Measurements from ENCODE around the gene HAS3.
"Not testable (repeated sequence)": the region's sequence is repeated elsewhere in the genome, so short reads cannot be mapped to it uniquely, and the experiment has no call there.

Gene HAS3

GRCh38 chr16:69126221-69126620 lies 20.8 kb downstream of the HAS3 start:
- no peak overlapping the region for H3K9ac ChIP-seq (ENCODE audit: low read length)
- H3K9me2 ChIP-seq (replicated peaks; ENCODE audit: insufficient read depth, low read length) = no peaks in the 10 kb centered on the region
- H4K20me1 ChIP-seq (ENCODE audit: insufficient read depth, low read length) = no peaks in the 10 kb centered on the region; the same call in 1 of the 2 replicates
- no peaks in the 10 kb centered on the region for H3F3A ChIP-seq (ENCODE audit: insufficient read depth, low read length)
- H3K4me2 ChIP-seq (ENCODE audit: low read depth, low read length) = no peak overlapping the region
- no peaks in the 10 kb centered on the region for H3K9me3 ChIP-seq (replicated peaks; ENCODE audit: insufficient read depth, low read length)
- H2AFZ ChIP-seq (ENCODE audit: low read length) = no peak overlapping the region
- H3K4me1 ChIP-seq (ENCODE audit: low read length) = no peaks in the 10 kb centered on the region
- H3K27me3 ChIP-seq (replicated peaks; ENCODE audit: insufficient read depth, low read length) = no peaks in the 10 kb centered on the region
- TF ChIP-seq EZH2 (optimal IDR thresholded peaks at IDR 0.05; ENCODE audit: low read depth, low read length) (no peak), EZH2phosphoT487 (IDR thresholded peaks at IDR 0.05; ENCODE audit: low read length) (no peak)
- TF ChIP-seq, protein P1, sequence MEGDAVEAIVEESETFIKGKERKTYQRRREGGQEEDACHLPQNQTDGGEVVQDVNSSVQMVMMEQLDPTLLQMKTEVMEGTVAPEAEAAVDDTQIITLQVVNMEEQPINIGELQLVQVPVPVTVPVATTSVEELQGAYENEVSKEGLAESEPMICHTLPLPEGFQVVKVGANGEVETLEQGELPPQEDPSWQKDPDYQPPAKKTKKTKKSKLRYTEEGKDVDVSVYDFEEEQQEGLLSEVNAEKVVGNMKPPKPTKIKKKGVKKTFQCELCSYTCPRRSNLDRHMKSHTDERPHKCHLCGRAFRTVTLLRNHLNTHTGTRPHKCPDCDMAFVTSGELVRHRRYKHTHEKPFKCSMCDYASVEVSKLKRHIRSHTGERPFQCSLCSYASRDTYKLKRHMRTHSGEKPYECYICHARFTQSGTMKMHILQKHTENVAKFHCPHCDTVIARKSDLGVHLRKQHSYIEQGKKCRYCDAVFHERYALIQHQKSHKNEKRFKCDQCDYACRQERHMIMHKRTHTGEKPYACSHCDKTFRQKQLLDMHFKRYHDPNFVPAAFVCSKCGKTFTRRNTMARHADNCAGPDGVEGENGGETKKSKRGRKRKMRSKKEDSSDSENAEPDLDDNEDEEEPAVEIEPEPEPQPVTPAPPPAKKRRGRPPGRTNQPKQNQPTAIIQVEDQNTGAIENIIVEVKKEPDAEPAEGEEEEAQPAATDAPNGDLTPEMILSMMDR (IDR thresholded peaks at IDR 0.05; ENCODE audit: low read length) = no peak
- H3K79me2 ChIP-seq (ENCODE audit: low read length) = peaks cover 48% of the 10 kb centered on the region
- no peak overlapping the region for H3K4me3 ChIP-seq (ENCODE audit: low read length)
- no peaks in the 10 kb centered on the region for H3K36me3 ChIP-seq (replicated peaks; ENCODE audit: insufficient read depth, low read length)
- no peak for DNase-seq
- H3K27ac ChIP-seq (ENCODE audit: low read length) = no peak overlapping the region

- not testable (repeated sequence) for H3K36me3 ChIP-seq (replicated peaks; ENCODE audit: insufficient read depth, low read length); H3K27me3 ChIP-seq (replicated peaks; ENCODE audit: insufficient read depth, low read length); H3K4me2 ChIP-seq (ENCODE audit: low read depth, low read length); H3K9me3 ChIP-seq (replicated peaks; ENCODE audit: insufficient read depth, low read length); H3K27ac ChIP-seq (ENCODE audit: low read length); H3K4me1 ChIP-seq (ENCODE audit: low read length); H3K9me2 ChIP-seq (replicated peaks; ENCODE audit: insufficient read depth, low read length); H4K20me1 ChIP-seq (ENCODE audit: insufficient read depth, low read length); H3K4me3 ChIP-seq (ENCODE audit: low read length); DNase-seq; H3F3A ChIP-seq (ENCODE audit: insufficient read depth, low read length); H2AFZ ChIP-seq (ENCODE audit: low read length); H3K9ac ChIP-seq (ENCODE audit: low read length)
- H3K79me2 ChIP-seq (ENCODE audit: low read length) = peaks cover 54% of the 10 kb centered on the region
Measured at GRCh38 chr16:69126801-69127200, 21.3 kb downstream of the HAS3 start.

DNA sequence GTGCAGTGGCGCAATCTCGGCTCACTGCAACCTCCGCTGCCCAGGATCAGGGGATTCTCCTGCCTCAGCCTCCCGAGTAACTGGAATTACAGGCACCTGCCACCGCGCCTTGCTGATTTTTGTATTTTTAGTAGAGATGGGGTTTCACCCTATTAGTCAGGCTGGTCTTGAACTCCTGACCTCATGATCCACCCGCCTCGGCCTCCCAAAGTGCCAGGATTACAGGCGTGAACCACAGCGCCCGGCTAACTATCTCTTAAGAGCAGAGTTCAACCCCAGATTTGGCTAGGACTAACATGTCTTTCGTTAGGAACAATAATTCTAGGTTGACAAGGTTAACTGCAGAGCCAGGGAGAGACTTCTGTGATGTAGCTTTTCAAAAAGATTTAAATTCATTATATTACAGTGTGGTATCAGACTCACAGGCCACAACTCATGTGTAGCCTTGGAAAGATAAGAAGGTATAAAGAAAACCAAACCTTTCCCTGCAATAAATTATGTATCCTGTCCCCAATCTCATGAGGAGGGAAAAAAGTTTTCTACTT lies 22.6 kb downstream of the HAS3 start:
- Histone ChIP-seq H3K79me2 (ENCODE audit: low read length) (peaks cover 63% of the 10 kb centered on the region), H3K27me3 (replicated peaks; ENCODE audit: insufficient read depth, low read length) (no peaks in the 10 kb centered on the region), H3K27ac (ENCODE audit: low read length) (no peak overlapping the region), H3F3A (ENCODE audit: insufficient read depth, low read length) (no peaks in the 10 kb centered on the region), H3K4me3 (ENCODE audit: low read length) (no peak overlapping the region), H3K4me2 (ENCODE audit: low read depth, low read length) (no peak overlapping the region), H3K4me1 (ENCODE audit: low read length) (no peaks in the 10 kb centered on the region), H4K20me1 (ENCODE audit: insufficient read depth, low read length) (no peaks in the 10 kb centered on the region; the same call in 1 of the 2 replicates), H3K36me3 (replicated peaks; ENCODE audit: insufficient read depth, low read length) (no peaks in the 10 kb centered on the region), H3K9me2 (replicated peaks; ENCODE audit: insufficient read depth, low read length) (no peaks in the 10 kb centered on the region), H3K9me3 (replicated peaks; ENCODE audit: insufficient read depth, low read length) (no peaks in the 10 kb centered on the region), H3K9ac (ENCODE audit: low read length) (no peak overlapping the region), H2AFZ (ENCODE audit: low read length) (no peak overlapping the region)
- DNase-seq = no peak
- TF ChIP-seq EZH2phosphoT487 (IDR thresholded peaks at IDR 0.05; ENCODE audit: low read length) (no peak), EZH2 (optimal IDR thresholded peaks at IDR 0.05; ENCODE audit: low read depth, low read length) (no peak)
- TF ChIP-seq, protein P1 (IDR thresholded peaks at IDR 0.05; ENCODE audit: low read length) = no peak

- Histone ChIP-seq H3K4me1 (ENCODE audit: low read length) (peaks cover 9% of the 10 kb centered on the region; the same call in 1 of the 2 replicates), H3K4me3 (ENCODE audit: low read length) (no peak overlapping the region), H3K27me3 (replicated peaks; ENCODE audit: insufficient read depth, low read length) (no peaks in the 10 kb centered on the region), H3K36me3 (replicated peaks; ENCODE audit: insufficient read depth, low read length) (peaks cover 3% of the 10 kb centered on the region; the same call in 1 of the 2 replicates), H3K4me2 (ENCODE audit: low read depth, low read length) (no peak overlapping the region), H4K20me1 (ENCODE audit: insufficient read depth, low read length) (no peaks in the 10 kb centered on the region; the same call in 1 of the 2 replicates), H3K9ac (ENCODE audit: low read length) (no peak overlapping the region), H3K27ac (ENCODE audit: low read length) (no peak overlapping the region), H3K79me2 (ENCODE audit: low read length) (peaks cover 83% of the 10 kb centered on the region), H3K9me2 (replicated peaks; ENCODE audit: insufficient read depth, low read length) (no peaks in the 10 kb centered on the region), H2AFZ (ENCODE audit: low read length) (no peak overlapping the region), H3K9me3 (replicated peaks; ENCODE audit: insufficient read depth, low read length) (no peaks in the 10 kb centered on the region), H3F3A (ENCODE audit: insufficient read depth, low read length) (no peaks in the 10 kb centered on the region)
- no peak for DNase-seq
- no peak for TF ChIP-seq EZH2 (optimal IDR thresholded peaks at IDR 0.05; ENCODE audit: low read depth, low read length)
- TF ChIP-seq EZH2phosphoT487 (IDR thresholded peaks at IDR 0.05; ENCODE audit: low read length) = no peak
Measured at GRCh38 chr16:69130461-69130860, 25.0 kb downstream of the HAS3 start.

Data from MM.1S (cell line).